Activated CD8-positive, alpha-beta memory T cell treated with anti-CD3 and anti-CD28 coated beads, Interleukin-2, amount 50 U/mL, for 48 hours (primary cell): ENCODE results near the gene C22orf15.

ENCODE experiments used
- DNase-seq: peaks from one replicate; pipeline ENCODE4 v3.0.0-alpha.2; 2020

Gene C22orf15

DNA sequence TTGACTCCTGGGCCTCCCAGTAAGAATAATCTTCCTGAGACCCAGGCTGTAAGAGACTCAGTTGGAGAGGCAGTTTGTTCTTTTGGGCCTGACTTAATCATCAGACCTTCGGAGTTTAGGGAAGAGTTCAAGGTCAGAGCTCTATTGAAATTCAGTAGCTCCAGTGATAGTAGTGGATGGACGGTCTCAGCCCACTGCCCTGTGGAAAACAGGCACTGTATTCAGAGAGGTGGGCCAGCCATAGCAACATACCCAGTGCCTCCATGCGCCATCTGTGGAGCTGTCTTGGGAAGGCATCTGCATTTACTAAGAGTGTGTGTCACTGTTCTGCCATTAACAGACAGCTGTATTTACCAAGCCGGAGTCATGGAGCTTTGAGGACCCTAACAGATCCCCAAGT lies 26.8 kb downstream of the C22orf15 start:
- DNase-seq = no peak

DNA sequence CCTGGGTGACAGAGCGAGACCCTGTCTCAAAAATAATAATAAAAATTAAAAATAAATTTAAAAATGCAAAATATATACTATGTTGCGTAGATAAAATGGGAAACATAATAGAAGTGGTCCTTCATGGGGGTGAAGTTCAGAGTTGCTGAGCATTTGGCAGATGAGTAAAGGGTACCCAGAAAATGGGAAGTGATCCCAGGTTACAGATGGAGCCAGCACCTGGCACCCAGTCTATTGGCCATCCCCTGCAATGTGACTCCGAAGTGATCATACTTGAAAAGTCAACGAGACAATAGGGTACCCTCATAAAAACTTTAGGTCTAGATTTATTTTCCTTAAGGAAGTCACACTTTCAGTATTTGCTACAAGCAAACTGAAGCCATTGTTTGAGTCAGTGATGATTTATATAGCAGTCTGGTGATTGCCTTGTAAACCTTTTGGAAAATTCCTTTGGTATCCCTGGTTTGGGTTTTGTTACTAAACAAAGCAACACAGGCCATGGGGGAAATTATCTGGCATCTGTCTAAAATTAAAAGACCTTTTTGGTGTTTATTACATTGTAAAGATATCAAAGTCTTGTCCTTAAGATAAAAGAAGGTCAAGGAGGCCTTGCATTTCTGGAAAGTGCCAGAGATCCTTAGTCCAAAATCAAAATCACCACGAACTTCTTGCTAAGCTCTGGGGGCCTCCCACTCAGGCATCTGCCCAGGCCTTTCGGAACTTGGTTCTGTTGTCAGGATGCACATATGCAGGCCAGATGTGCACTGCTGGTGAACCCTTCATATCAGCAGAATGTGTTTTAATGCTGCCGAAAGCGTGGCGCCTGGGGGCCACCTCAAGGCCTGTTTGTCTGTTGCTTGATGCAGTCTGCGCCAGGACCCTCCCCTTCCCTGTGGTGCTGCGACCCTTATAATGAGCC lies 28.3 kb downstream of the C22orf15 start:
- no peak for DNase-seq

DNA sequence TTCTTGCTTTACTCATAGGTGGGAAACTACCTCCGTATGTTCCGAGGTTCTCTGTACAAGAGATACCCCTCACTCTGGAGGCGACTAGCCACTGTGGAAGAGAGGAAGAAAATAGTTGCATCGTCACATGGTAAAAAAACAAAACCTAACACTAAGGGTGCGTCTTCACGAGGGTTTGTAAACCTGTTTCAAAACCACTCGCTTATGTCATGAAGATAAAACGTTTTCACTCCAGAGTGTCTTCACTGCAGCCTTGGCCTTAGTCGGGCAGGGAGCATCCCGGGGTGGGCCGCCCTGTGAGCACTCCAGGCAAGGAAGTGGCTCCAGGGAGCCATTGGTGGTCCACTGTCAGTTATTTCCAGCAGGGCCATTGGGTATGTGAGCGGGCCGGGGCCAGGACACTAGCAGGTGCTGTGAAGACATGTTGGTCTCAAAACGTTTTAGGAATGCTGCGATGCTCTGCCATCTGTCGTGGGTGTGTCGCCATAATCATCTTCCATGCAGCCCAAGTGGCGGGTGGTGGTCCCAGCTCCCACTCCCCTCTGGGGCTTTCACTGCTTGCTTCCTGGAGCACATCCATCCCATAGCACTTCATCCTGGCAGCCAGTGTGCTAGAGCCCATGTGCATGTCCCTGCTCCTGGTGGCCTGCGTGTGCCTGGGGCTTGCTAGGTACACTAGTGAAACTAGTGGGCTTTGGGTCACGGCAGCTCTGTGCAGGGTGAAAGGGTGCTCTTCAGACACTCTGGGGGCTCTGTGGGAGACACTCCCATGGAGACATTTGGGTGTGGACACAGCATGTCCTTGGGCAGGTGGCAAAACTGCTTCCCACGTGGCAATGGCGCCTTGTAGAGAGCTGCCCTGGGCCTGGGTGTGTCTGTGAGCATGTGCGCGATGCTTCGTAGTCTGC lies 29.2 kb downstream of the C22orf15 start:
- DNase-seq = peak; percentile 49

DNA sequence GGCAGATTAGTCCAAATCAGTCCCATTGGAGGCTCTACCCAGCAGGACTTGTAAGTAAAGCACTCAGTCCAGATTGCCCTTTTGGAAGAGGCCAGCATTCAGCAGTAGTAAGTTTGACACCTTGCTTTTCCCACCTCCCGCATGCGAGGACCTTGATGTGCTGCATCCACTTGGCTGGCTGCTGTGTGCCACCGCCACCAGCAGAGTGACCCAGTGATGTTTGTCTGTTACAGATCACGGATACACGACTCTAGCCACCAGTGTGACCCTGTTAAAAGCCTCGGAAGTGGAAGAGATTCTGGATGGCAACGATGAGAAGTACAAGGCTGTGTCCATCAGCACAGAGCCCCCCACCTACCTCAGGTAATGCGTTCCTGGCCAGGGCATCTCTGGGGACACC lies 30.5 kb downstream of the C22orf15 start:
- DNase-seq = no peak

DNA sequence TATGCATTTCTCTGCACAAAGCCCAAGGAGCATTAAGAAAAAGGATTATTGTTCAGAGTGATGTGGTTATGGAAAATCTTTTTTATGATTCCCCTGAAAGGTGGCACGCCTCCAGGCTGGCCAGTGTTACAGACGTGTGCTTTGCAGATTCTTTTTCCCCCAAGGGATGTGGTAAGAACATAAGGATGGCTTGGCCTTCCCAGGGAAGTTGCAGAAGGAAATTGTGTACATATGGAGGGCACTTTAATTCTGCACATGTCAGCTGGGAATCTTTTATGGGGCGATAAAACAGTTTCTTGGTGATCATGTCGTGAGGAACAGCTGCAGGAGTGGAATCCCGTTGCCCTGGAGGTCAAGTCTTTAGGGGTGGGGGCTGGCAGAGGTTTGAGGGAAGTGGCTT lies 33.7 kb downstream of the C22orf15 start:
- DNase-seq = no peak

DNA sequence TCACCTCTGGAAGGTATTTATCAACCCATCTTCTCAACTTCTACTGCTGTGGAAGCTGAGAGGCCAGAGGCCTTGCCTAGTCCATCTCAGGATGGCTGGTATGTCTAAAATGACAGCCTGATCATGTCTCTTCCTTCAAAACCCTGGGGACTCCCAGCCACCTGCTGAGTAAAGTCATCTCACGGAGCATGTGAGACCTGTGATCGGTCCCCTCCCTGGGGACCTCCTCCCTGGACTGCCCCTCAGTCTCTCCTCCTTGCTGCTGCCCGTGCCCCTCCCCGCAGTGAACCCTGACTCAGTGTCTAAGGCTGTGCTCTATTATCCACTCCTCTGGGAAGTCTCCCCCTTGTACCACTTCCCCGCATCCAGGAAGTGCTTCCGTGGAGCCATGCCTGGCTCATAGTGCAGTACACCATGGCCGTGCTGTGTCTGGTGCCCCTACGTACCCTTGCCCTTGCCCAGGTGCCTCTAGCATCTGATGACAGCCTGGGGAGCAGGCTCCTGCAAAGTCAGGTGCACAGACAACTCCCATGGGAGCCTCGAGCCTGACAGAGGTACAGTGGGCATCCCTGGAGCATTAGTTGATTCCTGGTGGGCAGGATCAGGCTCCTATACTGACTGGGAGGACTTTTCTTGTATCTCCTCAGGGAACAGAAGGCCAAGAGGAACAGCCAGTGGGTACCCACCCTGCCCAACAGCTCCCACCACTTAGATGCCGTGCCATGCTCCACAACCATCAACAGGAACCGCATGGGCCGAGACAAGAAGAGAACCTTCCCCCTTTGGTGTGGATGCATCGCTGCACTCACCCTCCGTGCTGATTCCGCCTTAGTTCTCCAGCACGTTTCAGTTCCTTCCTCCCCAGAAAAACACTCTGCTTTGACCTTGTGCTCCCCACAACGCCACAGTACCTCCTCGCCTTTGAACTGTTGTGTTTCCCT lies 37.8 kb downstream of the C22orf15 start:
- no peak for DNase-seq

DNA sequence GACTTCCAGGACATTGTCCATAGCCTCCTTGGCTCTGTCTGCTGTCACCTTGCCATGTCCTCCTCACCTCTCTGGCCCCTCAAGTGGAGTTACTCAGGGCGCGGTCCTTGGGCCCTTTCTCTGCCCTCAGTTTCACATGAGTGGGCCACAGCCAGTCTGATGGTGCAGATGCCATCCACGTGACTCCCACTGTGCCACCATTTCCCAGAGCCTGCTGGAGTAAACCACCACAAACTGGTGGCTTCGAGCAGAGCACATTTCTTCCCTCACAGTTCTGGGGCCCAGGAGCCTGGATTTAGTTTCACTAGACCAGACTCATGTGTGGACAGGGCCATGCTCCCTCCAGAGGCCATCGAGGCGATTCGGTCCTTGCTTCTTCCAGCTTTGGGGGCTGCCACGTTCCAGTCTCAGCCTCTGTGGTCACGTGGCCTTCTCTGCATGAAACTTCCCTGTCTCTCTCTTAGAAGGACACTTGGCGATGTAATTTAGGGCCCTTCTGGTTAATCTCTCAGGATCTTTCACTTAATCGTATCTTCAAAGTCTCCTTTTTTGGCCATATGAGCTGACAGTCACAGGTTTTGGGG lies 38.5 kb downstream of the C22orf15 start:
- no peak for DNase-seq

DNA sequence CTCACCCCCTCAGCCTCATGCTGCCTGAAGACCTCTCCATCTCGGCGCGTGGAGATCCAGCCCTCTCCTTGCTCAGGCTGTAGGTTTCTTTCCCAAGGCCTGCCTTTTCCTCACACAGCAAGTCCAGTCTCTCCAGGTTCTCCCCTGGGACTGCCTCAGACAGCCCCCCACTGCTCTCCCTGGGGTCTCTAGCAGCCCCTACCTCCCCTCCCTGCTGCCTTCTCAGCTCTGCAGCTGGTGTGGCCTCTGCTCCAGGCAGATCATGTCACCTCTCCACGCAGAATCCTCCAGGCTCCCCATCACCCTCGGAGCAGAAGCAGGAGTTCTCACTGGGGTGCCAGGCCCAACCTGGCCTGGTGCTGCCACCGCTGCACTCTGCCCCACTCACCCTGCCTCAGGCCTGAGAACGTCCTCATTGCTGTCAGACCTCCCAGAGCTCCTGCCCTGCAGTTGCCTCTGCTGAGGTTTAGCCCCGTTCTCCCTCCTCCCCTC lies 39.1 kb downstream of the C22orf15 start:
- DNase-seq = no peak

DNA sequence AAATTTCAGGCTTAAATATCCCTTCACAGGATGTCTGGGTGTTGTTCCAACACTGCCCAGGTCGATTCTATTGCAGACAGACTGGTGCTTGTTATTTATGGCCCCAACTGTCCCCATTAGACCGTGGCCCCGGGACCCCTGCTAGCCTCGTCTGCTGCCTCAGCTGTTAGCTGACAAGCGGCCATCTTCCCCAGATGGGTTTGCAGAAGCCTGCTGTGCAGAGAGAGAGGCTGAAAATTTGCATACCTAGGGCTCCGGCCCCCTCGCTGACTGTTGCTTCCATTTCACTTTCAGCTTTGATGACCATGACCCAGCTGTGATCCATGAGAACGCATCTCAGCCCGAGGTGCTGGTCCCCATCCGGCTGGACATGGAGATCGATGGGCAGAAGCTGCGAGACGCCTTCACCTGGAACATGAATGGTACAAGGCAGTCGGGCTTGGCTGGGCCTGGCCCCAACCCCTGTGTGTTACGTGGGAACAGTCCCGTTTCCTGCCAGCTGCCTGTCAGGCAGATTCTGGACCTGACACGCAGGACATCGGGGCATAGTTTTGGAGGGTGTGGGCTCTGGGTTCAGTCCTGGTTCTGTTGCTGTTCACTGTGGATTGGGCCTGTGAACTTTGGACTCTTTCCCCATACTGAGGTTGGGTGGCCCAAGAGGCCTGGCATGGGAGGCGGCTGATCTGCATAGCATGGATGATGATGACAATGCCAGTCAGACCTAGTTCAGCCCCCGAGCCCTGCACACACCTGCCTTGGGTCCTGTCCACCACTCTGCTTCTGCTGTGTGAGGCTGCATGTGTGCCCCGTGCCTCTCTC lies 40.4 kb downstream of the C22orf15 start:
- DNase-seq = no peak

DNA sequence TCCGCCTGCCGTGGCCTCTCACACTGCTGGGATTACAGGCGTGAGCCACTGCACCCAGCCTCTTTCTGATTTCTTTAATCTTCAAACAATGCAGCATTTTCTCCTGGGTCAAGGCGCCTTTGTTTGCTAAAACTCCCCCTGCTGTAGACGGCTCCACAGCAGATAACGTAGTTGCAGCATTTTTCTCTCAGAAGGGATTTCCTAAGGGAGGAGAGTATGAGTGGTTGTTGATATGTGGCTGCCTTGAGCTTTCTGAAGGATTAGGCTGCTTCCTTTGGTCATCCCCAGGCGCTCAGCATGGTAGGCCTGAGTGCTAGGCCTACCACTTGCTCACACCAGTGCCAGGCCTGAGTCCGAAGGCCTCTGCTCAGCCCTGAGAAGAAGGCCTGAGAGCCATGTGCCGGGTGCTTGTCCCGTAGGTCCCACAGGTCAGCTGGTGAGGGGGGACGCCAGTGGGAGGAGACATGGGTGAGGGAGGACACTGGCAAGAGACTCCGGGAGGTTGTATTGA lies 42.0 kb downstream of the C22orf15 start:
- DNase-seq = no peak

DNA sequence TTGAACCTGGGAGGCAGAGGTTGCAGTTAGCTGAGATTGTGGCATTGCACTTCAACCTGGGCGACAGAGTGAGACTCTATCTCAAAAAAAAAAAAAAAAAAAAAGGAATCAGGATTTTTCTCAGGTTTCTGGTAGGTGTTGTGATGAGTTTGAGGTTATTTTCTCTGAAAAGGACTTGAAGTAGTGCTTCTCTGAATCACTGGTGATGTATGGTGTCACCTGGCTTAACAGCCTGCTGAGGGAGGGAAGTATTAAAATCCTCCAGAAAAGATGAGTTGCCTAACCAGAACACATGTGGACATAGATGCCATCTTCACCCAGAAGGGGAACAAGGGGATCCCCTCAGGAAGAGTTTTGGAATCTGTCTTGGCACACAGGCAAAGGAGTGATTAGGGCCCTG lies 44.0 kb downstream of the C22orf15 start:
- no peak for DNase-seq

DNA sequence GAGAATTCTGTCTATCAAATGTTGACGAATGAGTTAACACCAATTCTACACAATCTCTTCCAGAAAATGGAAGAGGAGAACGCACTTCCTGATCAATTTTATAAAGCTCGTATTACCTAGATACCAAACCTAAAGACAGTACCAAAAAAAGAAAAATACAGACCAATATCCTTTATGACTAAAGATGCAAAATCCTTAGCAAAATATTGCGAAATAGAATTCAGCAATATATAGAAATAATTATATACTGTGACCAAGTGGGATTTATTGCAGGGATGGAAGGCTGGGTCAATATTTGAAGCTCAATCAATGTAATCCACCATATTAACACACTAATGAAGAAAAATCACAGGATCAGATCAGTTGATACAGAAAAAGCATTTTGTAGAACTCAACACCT lies 49.6 kb downstream of the C22orf15 start:
- DNase-seq = no peak
